Loucy (cell line): ENCODE results near the gene ZNF581.

Experiments used
- EZH2phosphoT487 ChIP-seq: fragments of 200-600 bp; IDR thresholded peaks from 2 replicates; pipeline ENCODE4 v1.6.1; 2018; ENCODE audit warnings: antibody characterized with exemption, mild to moderate bottlenecking, moderate library complexity, borderline replicate concordance
- TF ChIP-seq, protein P1 (sequence below): fragments of 200-600 bp; sonication (generic); conservative IDR thresholded peaks from 2 replicates; pipeline ENCODE4 v1.5.1; 2014; ENCODE audit warnings: mild to moderate bottlenecking, antibody characterized with exemption, low read length

DNA sequence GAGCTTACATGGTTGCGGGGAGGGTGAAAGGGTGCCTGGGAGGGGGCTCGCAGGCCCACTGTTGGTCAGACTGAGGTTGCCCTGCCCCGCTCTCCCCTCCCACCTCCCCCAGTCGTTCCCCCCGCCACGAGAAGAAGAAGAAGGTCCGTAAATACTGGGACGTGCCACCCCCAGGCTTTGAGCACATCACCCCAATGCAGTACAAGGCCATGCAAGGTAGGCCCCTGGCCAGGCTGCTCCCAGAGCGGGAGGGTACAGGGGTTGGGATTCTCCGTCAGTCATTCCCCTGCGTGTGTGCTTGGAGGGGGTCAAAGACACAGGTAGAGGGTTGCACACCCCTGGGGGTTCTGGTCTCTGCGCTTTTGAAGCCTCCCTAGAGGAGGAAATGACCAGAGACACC is 17.0 kb downstream of the ZNF581 start:
- TF ChIP-seq, protein P1, sequence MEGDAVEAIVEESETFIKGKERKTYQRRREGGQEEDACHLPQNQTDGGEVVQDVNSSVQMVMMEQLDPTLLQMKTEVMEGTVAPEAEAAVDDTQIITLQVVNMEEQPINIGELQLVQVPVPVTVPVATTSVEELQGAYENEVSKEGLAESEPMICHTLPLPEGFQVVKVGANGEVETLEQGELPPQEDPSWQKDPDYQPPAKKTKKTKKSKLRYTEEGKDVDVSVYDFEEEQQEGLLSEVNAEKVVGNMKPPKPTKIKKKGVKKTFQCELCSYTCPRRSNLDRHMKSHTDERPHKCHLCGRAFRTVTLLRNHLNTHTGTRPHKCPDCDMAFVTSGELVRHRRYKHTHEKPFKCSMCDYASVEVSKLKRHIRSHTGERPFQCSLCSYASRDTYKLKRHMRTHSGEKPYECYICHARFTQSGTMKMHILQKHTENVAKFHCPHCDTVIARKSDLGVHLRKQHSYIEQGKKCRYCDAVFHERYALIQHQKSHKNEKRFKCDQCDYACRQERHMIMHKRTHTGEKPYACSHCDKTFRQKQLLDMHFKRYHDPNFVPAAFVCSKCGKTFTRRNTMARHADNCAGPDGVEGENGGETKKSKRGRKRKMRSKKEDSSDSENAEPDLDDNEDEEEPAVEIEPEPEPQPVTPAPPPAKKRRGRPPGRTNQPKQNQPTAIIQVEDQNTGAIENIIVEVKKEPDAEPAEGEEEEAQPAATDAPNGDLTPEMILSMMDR, result no peak
- TF ChIP-seq EZH2phosphoT487, result no peak
